RPMI7951 (cell line): ENCODE results near the gene PPM1M. TPM values are rescaled to one million over a fixed set of nuclear protein-coding genes. Genes with fewer than 3 reads are reported as not detected.
A peak's percentile ranks its signal among the peaks of the same experiment; 100 is the strongest.

Experiments used
- DNase-seq: peaks from one replicate; pipeline ENCODE4 v3.0.0-alpha.2; 2012; ENCODE audit warnings: low read depth
- total RNA-seq: library from RNA; depleted of rRNA; stranded (reverse); fragments of >200 nt; shearing (Covaris generic); gene quantifications from 2 replicates; pipeline ENCODE4 v1.2.3, GENCODE V29; 2014; rRNA removed

Gene PPM1M, protein sequence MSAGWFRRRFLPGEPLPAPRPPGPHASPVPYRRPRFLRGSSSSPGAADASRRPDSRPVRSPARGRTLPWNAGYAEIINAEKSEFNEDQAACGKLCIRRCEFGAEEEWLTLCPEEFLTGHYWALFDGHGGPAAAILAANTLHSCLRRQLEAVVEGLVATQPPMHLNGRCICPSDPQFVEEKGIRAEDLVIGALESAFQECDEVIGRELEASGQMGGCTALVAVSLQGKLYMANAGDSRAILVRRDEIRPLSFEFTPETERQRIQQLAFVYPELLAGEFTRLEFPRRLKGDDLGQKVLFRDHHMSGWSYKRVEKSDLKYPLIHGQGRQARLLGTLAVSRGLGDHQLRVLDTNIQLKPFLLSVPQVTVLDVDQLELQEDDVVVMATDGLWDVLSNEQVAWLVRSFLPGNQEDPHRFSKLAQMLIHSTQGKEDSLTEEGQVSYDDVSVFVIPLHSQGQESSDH
- 11.0 and 12.3 TPM in 2 replicates for total RNA-seq

- peak; percentile 73 for DNase-seq
Observed at GRCh38 chr3:52245322-52246263, at the start of gene PPM1M. TSS of gene PPM1M (plus strand) at chr3:52245759. CDS start at chr3:52245825, 66 bp downstream.

- DNase-seq, result peak; percentile 66
Observed at GRCh38 chr3:52195823-52196331, 49.7 kb upstream of the PPM1M start.

GRCh38 chr3:52196977-52197376, 48.6 kb upstream of the PPM1M start:
- no peak for DNase-seq

GRCh38 chr3:52197499-52197841, 48.1 kb upstream of the PPM1M start:
- no peak for DNase-seq

DNA sequence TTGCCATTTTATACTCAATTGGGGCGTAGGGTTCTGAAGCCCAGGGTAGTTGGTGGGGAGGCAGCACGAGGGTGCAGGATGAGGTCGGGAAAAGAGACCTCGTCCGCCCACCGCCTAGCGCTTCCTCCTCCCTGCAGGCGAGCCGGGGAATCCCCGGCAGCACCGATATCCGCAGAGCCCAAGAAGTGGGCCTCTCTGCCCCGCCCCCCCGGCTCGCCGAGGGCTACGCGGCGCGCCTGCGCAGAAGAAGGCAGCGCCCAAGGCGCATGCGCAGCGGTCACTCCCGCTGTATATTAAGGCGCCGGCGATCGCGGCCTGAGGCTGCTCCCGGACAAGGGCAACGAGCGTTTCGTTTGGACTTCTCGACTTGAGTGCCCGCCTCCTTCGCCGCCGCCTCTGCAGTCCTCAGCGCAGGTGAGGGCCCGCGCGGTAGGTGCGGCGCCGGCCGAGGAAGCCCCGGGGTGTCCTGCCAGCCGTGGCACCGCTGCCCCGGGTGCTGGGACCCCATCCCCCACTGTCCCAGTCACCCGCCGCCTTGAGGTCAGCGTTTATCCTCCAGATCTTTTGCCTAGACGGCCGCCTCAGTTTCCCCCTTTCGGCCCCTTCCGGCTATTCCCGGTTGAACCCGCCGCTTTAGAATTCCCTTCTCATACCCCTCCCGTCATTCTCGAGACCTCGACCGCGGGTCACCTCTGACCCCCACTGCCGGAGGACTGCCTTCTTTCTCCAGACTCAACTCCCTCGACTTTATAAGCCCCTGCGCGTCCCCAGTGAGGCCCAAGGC, 47.5 kb upstream of the PPM1M start, which contains the start of gene ALAS1:
ALAS1 (plus strand) TSS at position 319 of the 784 bp plus-strand sequence. CDS start 1,082 bp downstream, outside the sequence.
- DNase-seq, result peak; percentile 86

DNA sequence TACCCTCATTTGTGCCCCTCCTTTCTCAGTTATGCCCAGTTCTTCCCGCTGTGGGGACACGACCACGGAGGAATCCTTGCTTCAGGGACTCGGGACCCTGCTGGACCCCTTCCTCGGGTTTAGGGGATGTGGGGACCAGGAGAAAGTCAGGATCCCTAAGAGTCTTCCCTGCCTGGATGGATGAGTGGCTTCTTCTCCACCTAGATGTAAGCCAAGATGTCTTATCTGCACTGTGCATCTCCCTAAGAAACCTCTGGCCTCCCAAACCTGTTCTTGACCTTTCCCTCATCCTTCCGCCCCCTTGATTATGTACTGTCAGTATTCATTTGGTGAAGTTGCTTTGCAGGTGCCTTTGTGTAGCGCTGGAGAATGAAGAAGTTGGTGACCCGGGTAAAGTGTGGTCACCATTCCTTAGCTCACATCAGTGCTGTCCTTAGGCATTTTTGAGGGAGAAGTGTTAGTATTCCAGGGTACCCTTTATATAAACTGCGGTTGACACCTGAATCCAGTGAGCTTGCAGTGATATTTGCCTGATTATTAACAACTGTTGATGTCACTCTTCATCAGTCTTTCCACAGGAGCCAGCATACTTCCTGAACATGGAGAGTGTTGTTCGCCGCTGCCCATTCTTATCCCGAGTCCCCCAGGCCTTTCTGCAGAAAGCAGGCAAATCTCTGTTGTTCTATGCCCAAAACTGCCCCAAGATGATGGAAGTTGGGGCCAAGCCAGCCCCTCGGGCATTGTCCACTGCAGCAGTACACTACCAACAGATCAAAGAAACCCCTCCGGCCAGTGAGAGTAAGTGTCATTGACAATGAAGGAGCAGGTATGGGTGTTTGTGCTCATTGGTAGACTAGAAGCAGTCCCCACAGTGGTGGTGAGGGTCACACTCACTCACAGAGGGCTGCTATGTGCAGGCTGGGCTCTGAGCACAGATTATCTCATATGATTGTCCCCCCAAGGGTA, 46.6 kb upstream of the PPM1M start:
- DNase-seq, result no peak

DNA sequence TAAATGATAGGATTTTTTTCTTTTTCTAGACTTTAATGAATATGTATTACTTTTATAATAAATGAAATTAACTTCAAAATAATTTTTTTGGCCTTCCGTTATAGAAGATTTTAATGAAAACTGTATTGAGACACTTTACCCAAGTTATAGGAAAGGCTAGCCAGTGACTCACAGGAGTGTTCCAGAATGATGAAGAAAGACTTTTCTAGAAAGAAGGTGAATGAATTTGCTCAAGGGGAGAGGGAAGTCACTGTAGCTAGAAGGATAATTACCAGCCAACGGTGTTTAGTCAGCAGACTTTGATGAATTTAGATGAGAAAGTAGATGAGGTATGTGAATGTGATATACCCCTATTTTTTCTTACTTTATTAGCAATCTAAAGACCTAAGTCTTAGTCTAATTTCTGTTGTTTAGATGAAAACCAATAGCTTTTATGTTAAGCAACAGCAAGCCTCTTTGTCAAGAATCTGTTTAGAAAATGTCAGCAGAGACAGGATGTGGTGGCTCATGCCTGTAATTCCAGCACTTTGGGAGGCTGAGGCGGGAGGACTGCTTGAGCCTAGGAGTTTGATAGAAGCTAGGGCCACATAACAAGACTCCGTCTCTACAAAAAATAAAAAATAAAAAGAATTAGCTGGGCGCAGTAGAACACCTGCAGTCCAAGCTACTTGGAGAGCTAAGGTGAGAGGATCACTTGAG, 44.4 kb upstream of the PPM1M start:
- no peak for DNase-seq

DNA sequence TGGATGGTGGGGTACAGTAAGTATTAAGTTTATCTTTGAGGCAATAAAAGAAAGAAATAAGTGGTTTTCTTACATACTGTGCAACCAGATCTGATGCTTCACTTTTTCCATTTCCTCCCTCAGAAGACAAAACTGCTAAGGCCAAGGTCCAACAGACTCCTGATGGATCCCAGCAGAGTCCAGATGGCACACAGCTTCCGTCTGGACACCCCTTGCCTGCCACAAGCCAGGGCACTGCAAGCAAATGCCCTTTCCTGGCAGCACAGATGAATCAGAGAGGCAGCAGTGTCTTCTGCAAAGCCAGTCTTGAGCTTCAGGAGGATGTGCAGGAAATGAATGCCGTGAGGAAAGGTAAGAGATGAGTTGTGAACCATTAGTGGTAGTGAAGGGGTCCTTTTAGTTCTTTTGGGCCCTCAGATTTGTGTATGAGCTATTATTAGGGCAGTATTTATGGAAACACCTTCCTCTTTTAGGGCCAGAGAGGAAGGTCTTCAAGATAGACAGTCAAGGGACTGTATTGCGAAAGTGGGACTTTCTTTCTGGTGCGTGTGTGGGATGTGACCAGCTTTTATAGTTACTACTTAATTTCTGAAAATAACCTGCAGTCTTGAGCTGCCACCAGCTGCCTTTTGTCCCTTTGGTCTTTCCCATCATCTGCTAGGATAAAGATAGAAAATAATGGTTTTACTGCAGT, 43.0 kb upstream of the PPM1M start:
- DNase-seq, result no peak

- DNase-seq, result no peak
Observed at GRCh38 chr3:52203701-52204100, 41.9 kb upstream of the PPM1M start.

- no peak for DNase-seq
Observed at GRCh38 chr3:52204337-52205073, 41.1 kb upstream of the PPM1M start.

GRCh38 chr3:52205727-52206372, 39.7 kb upstream of the PPM1M start:
- peak; percentile 51 for DNase-seq

DNA sequence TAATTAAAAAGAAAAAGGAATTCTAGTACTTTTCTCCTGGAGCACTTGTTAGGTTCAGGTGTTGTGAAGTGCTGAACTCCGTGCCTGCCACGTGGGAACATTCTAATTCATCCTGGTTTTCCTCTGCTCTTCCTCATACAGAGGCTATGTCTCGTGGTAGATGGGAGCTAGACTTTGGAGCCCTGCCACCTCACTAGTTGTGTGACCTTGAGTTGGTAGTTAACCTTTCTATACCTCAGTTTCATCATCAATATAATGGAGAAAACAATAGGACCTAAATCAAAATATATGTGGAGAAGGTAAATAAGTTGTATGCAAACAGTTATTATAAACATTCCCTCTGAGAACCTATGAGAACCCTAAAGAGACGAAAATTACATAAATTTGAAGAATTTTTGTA, 37.0 kb upstream of the PPM1M start:
- no peak for DNase-seq

- DNase-seq, result no peak
Observed at GRCh38 chr3:52210037-52210436, 35.5 kb upstream of the PPM1M start.

DNA sequence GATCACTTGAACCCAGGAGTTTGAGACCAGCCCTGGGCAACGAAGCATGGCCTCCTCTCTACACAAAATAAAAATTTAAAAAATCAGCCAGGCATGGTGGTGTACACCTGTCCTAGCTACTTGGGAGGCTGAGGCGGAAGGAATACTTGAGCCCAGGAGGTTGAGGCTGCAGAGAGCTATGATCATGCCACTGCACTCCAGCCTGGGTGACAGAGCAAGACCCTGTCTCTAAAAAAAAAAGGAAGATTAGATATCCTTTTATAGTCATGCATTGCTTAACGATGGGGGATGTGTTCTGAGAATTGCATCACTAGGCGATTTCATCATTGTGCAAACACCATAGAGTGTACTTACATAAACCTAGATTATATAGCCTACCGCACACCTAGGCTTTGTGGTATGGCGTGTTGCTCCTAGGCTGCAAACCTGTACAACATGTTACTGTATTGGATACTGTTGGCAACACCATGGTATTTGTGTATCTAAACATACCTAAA, 35.0 kb upstream of the PPM1M start:
- no peak for DNase-seq

DNA sequence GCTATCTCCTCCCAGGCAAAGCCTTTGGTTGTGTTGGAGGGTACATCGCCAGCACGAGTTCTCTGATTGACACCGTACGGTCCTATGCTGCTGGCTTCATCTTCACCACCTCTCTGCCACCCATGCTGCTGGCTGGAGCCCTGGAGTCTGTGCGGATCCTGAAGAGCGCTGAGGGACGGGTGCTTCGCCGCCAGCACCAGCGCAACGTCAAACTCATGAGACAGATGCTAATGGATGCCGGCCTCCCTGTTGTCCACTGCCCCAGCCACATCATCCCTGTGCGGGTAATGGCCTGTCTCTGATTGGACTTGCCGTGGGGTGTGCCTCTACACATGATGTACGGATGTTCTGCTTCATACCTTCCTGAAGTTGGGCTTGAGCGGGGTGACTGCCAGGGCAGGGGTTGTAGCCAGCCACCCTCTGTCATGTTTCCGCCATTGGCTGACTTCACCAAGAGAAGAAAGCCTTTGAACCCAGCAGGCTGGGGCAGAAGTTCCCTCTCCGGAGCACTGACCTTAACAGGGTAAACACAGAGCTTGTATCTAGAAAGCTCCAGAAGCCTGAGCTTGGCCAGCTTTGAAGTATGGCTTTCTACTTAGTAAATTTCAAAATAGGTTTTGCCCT, 34.2 kb upstream of the PPM1M start:
- DNase-seq, result no peak

- DNase-seq, result no peak
Observed at GRCh38 chr3:52213005-52213404, 32.6 kb upstream of the PPM1M start.

- no peak for DNase-seq
Observed at GRCh38 chr3:52213901-52214300, 31.7 kb upstream of the PPM1M start.
